K562 (cell line): ENCODE results near the gene TDRD12.

ENCODE experiments used
- GATA2 ChIP-seq: sonication (generic); formaldehyde crosslinking; IDR thresholded peaks from 2 replicates; pipeline ENCODE4 v1.4.0; 2020; ENCODE audit warnings: mild to moderate bottlenecking, missing genetic modification reagents
- KDM5B ChIP-seq: fragments of 200-600 bp; sonication (generic); IDR thresholded peaks from 2 replicates; pipeline ENCODE4 v1.6.1; 2012; ENCODE audit warnings: low read depth, mild to moderate bottlenecking, moderate library complexity, low read length, control low read depth, inconsistent platforms; ENCODE audit not compliant: insufficient replicate concordance
- ZNF764 ChIP-seq: fragments of 250-450 bp; sonication (Bioruptor Pico); IDR thresholded peaks from 2 replicates; pipeline ENCODE4 v1.4.0; 2020; ENCODE audit warnings: low read depth, mild to moderate bottlenecking, moderate library complexity

- no peak for TF ChIP-seq KDM5B
- TF ChIP-seq GATA2 (CRISPR knock-in tag): no peak
- no peak for TF ChIP-seq ZNF764 (CRISPR knock-in tag)
Observed at GRCh38 chr19:32680986-32681385, 38.6 kb upstream of the TDRD12 start.
